GM18909 (cell line): ENCODE results near the gene SLC25A13.
"Not testable (repeated sequence)": the region's sequence is repeated elsewhere in the genome, so short reads cannot be mapped to it uniquely, and the experiment has no call there.

ENCODE experiments used
- ATAC-seq: cut with Tn5 transposase; IDR thresholded peaks from one replicate; pipeline ENCODE4 v1.9.1; 2021; ENCODE audit warnings: mild to moderate bottlenecking; ENCODE audit not compliant: unreplicated experiment, poor library complexity

Gene SLC25A13

DNA sequence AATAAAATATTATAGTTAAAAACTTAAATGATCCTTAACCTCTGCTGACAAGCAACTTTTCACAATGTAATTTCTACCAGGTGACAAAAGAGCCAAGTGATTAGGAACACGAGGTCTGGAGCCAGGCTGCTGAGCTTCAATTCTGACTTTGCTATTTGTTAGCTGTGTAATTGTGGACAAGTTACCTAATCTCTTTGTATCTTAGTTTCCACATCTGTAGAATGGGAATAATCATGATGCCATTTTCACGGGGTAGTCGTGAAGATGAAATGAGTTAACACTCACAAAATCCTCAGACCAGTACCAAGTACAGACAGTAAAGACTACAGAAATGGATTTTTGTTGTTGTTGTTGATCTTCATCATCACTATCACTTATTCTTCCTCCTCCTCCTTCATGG, 144.5 kb downstream of the SLC25A13 start:
- ATAC-seq, result no peak

DNA sequence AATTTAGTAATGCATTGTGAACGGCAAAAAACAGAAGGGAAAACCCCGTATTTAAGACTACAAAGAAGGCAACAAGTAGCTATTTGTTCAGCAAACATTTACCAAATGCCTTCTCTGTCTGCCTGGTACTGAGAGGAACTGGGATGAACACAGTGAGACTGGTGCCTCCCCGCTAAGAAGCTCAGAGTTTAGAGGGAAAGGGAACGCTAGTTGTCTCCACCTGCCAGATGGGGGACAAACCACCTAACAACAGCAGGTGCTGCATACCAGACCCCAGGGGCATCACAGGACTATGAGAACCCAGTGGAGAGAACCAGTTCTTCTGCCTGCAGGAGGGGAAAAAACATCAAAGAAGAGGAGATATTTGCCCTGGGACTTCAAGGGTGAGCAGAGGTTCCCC, 147.1 kb downstream of the SLC25A13 start:
- no peak for ATAC-seq

DNA sequence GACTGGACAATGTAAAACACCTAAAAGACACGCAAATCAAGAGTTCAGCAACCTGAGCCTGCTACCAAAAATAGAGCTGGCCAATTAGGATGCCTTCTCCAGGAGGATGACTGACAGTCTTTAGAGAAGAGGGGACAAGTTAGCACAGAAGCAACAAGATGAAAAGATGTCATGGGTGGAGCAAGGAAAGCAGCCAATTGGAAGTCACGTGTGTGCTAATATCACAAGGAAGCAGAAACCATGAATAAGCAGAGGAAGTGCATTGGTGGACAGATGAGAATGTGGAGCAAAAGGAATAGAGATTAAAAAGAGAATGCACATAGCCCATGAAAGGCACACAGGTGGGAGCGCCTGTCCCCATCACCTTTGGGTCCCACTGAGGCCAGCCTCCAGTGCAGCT, 148.1 kb downstream of the SLC25A13 start:
- ATAC-seq, result no peak

DNA sequence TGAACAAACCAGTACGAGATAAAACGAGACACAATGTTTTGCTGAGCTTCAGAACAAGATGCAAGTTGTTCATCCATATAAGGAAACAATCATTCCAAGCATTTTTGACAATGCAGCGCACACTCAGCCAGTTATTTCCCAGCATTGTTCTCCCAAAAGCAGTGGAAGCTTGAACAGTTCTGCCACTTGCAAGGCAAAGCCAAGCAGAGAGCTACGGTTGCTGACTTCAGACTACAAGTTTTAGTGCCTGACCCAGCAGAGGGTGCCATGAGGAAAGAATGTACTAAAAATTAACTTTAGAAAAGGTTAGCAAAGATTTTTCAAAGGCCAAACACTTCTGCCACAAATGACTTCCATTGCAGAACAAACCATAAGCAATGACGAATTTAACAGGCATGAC, 152.5 kb downstream of the SLC25A13 start:
- ATAC-seq, result no peak

DNA sequence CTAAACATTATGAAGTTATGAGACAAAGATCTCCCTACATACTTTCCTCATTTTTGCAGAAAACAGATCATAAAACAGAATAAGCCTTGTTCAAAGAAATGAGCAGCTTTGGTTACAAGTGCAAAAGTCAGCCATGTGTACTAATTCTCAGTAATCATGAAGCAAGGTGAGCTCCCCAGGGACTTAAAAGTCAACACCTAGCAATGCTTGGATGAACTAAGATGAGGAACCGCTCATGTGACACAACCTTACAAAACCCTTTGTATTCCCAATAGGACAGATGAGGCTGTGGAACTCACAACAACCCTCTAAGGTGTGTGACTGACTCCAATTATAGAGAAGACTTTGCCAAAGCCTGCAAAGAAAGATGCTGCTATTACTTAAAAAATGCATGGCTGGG, 154.5 kb downstream of the SLC25A13 start:
- ATAC-seq, result no peak

DNA sequence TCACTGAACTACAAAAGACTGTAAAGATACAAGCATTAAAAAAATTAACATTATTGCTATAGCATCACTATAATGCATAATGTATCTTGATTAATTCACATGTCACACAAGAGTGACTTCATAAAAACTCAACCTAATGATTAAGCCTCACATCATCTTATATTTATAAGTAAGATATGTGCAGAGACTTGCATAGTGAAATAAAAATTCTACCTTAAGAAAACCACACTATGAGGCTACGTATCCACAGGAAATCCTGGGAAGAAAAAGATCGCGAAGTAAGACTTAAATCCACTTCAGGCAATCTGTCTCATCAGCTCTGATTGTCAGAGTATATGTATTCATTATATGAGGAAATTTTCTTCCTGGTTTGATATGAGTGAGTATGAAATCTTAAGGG, 160.0 kb downstream of the SLC25A13 start:
- ATAC-seq, result no peak

DNA sequence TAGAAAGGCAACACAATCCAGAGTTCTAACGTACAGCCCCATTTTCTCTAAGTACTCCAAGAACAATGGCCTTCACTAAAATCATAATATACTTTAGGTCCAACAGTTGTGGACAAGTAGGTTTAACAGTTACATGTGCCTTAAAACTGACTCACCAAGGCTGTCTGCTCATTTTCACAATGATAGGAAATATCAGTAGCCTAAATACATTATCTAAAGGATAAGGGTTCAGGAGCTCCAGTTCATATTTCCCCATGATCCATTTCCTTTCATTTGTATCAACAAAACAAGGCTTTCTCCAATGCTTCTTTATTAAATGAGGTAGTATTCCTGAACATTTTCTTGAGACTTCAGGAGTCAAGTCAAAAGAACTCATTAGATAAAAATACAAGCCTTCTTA, 164.0 kb downstream of the SLC25A13 start:
- no peak for ATAC-seq

DNA sequence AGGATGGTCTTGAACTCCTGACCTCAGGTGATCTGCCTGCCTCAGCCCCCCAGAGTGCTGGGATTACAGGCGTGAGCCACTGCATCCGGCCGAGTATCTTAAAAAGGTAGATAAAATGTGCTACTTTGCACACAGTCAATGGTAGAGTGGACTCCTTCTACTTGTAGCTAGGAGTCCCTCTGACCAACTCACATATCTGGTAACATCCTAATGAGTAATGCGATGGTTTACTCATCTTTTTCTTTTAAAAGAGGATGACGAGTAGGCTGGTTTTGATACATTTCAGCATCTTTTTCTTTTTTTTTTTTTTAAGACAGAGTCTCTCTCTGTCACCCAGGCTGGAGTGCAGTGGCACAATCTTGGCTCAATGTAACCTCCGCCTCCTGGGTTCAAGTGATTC, 167.4 kb downstream of the SLC25A13 start:
- not testable (repeated sequence) for ATAC-seq

DNA sequence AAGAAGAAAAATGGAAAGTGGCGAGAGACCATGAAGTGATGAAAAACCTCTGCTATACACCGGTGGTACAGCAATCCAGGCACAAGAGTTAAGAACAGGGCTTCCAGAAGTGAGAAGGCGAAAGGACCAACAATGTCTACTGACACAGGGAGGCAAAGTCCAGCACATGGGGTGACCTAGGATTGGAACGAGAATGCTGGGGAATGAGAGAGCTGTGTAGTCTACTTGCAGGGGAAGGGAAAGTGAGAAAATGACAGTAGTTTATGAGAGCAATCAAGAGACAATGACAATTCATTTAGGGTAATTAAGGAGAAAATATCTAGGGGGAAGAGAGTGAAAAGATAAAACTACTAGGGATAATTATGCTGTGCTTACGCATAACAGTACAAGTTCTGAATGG, 169.2 kb downstream of the SLC25A13 start:
- no peak for ATAC-seq

DNA sequence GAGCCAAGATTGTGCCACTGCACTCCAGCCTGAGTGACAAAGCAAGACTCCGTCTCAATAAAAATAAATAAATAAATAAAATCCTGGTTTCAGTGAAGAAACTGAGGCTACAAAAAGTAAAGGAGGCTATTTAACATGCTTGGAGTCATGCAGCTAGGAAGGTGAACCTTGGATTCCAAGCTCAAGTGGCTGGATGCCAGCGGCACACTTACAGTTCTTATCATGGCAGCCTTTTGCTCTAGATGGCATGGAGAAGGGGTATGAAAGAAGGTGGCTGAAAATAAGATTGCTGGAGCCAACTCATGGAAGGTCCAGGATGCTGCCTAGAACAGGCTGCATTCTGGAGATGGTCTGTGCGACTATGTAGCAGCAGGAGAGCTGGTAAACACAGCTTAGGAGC, 170.0 kb downstream of the SLC25A13 start:
- no peak for ATAC-seq

DNA sequence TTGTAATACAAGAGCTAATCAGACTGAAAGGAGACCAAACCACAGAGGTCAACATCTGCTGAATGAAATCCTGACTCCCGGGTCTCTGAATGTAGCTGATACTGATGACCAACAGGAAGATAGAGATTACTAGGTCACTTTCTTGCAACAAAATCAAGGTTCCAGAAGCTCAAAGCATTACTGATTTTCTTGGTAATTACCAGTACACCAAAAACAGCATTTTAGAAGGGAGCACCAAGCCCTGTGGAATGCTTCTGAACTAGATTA, 177.7 kb downstream of the SLC25A13 start:
- ATAC-seq, result no peak

DNA sequence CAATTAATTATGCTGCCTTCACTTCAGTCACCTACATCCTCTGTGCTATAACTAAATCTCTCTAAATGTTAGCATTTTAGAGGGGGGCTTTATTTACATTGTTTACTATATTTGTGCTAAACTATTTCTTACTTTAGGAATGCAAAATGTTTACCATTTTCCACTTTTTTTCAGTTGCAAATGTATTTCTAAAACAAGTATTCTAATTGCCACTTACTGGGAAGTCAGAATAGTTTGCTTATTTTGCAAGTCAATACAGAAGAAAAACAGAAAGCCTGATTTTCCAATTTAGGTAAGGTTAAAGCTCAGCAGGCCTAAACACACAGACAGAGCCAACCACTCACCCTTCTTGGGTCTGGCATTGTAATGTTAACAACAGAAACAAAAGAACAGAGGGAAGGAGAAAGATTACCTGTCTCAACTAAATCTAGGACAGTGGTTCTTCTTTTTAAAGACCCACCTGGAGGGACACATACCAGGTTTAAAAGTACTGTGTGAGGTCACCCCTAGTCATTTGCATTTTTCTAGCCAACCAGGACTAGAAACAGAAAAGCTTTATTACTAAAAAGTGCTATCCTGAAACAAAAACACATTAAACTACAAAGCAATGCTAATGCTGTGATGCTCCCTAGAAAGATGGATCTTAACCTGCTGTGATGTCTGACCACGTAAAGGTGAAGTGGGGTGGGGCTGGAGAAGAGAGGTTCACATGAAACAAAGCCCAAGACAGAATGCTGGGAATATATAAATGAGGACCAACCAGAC, 178.2 kb downstream of the SLC25A13 start:
- ATAC-seq, result no peak

DNA sequence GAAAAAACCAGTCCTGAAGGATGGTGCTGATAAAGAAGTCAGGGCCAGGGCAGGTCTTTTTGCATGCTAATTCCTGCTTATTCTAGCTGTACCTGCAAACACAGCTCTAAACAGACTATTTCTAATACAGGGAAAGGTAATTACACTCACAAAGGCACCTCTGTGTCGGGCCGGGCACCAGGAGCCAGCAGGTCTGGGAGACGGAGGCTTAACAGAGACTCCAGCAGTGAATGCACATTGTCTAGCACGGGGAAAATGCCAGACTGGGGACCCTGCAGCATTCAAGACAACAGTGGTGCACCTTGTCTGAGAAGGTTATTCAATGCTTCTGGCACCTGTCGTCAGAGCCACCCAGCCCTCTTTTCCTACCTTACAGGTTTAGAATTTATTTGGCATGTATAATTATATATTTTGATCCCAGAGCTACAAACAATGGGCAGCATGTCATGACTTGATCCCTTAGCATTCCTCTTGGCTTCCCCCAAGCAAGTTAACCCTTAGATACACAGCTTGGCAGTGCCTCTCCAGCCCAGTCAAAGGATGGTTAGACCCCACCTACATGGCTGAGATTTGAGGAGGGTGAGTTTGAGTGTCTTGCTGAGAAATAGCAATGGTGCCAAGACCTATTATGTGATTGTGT, 185.2 kb downstream of the SLC25A13 start:
- ATAC-seq, result no peak

DNA sequence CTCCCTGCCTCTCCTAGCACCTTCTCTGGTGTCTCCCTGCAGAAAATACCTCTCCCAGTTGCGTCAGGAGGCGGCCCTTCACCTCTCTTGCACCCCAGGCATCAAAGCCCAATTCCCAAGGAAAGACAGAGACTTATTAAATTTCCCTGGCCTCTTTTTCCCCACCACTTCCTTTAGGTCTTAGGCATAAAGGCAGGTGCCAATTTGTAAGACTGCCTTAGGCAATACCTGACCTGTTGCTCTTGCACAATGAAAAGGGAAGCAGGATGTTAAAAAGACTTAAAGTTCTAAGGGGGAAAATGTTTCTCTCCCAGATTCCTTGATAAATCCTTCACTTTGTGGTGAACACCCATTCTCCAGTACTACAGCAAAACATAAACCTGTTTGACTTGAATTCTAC, 186.7 kb downstream of the SLC25A13 start:
- ATAC-seq, result no peak

DNA sequence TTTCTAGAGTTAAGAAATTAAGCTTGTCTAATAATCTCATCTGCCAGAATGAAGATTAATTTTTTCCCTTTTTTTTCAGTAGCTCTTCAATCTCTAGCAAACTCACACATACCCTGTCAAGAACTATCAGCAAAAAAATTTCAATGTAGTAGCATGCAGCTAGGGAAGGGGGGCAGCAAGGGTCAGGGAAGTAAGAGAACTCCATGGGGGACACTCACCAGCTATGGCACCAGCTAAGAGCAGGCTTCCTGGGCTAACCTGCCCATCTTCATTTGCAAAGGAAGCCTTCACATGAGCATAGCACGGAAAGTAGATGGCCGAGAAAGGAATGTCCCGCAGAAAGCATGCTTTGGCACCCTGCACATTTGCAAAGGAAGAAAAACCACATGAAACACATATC, 190.4 kb downstream of the SLC25A13 start:
- no peak for ATAC-seq

DNA sequence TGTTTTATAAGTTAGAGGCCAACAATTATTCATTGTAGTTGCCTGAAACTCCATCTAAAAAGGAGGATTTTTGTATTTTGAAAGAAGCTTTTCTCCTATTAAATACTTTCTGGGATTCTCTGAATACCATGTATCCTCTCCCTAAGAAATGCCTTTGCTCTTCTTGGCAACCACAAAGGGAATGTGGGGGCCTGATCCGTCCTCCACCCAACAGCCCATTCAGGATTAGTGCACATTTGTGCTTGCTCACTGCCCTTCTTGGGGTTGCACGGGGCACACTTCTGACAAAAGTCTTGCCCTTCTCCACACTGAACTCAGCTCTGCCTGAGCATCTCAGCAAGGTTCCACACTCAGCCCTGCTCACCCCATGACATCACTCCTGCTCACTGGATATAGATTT, 194.2 kb downstream of the SLC25A13 start:
- ATAC-seq, result no peak

DNA sequence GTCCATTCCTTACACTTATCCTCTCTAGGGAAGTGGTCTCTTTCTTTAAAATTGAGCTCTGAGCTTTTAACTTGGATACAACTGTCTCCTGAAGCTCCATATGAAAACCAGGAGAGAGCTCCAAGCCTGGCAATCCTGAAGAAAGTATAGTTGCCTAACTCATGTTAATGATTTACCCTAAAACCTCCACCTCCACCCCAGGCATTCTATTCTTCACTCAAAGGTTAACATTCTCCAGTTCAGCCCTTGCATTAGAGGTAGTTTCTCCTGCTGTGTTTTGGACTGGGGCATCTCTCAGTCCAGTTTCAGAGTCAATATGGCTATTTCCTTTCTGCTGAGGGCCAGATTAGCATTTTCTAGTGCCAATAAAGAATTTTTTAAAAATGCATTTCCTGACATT, 195.5 kb downstream of the SLC25A13 start:
- no peak for ATAC-seq

DNA sequence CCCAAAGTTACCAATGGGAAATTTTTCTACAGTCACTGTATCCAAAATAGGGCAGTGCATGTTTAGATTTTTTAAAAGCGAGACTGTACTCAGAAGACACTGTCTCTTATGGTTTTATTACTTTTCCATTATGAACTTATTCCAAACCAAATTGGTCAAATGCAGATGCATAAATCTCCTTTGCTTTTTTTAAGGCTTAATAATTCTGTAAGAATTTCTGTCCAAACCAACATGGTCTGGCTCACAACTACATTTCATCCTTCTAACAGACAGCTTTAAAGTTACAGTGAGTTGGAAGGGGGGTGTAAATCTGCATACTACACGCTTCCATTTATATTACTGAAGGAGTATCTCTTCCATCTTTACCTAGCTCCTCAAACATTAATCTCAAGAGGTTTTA, 199.2 kb downstream of the SLC25A13 start:
- ATAC-seq, result no peak

DNA sequence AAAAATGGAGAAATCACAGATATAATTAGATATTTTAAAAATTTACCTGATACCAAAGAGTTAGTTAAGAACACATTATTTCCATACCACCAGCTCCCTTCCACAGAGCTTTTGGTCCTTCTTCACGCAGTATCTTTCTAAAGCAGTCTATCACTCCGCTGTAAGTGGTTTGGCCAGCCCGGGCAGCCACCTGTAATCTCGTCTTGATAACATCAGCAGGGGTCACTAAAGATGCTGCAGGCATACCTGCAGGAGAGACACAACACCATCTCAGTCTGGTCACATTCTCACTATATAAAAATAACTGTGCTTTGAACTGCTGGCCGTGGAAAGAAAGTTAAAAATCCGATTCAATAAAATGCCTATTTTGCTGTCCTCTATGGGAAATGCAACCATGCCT, 200.1 kb downstream of the SLC25A13 start:
- ATAC-seq, result no peak

DNA sequence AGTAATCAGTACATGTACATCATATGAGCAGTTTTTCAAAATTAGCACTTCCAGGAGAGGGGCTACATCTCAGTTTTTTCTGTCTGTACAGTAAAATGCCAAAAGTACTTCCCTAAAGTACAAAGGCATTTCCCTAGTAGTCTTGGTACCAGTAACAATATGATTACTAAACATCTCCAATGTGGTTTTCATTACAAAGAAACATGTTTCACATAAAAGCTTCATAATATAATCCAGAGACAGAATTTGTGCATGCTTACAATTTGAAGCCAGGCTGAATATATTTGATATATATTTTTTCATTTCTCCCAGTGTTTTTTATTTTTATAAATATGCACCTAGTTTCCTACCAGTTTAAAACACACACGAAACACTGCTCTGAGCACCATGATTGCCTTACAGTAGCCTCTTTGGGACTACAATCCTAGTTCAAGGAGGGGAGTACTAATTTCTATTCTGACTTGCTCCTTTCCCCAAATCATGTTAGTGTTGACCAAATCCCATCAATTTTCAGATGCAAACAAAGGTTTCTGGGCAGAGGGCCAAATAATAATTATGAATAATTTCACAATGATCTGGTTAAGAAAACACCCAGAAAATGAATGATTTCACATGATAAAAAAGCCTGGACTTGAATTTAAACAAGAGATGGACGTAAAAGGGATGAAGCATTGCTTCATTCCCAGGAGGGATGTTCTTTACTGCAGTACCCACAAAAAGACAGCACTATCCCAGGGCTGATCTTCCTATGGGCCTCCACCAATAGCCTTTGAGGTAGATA, 201.3 kb downstream of the SLC25A13 start:
- no peak for ATAC-seq

DNA sequence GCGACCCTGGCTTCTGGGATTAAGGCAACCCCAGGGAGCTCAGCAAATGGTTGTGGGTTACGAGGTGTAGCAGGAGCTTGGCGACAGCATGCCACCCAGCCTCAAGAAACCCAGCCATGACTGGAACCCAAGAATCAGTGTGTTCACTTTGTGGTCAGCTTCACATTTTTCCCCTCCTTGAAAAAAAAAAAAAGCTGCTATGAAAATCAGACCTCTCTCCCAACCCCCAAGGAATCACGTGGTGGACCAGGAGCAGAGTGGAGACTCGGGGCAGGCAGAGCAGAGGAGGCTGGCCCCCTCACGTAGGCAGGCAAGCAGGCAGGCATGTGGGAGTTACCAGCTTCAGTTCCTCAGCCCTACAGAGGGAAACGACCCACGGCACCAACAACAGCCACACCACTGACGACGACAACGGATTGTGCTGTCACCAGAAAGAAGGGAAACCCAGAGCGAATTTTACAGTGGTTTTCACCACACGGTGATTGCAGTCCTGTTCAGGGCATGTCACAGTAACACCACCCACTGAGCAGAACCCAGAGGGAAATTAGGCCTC, 203.4 kb downstream of the SLC25A13 start:
- no peak for ATAC-seq
